ENCODE results near the gene ZNF544.

ZNF544 gene

DNA sequence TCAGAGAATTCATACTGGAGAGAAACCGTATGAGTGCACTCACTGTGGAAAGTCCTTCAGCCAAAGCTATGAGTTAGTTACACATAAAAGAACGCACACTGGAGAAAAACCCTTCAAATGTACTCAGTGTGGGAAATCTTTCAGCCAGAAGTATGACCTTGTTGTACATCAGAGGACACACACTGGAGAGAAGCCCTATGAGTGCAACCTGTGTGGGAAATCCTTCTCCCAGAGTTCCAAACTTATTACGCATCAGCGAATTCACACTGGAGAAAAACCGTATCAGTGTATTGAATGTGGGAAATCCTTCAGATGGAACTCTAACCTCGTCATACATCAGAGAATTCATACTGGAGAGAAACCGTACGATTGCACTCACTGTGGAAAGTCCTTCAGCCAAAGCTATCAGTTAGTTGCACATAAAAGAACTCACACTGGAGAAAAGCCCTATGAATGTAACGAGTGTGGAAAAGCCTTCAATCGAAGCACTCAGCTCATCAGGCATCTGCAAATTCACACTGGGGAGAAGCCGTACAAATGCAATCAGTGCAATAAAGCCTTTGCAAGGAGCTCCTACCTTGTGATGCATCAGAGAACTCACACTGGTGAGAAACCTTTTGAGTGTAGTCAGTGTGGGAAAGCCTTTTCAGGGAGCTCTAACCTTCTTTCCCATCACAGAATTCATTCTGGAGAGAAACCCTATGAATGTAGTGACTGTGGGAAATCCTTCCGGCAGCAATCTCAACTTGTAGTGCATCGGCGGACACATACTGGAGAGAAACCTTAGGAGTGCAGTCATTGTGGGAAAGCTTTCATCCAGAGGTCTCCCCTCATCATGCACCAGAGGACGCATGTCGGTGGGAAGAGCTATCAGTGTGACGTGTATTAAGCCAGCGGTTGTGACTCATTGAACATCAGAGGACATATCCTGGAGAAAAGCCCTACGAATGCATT lies 33.5 kb downstream of the ZNF544 start:
- ATAC-seq: no peak
- no peak for TF ChIP-seq PPARA (CRISPR knock-in tag; IDR thresholded peaks at IDR 0.05; ENCODE audit: borderline replicate concordance)
- TF ChIP-seq CSDC2 (CRISPR knock-in tag; IDR thresholded peaks at IDR 0.05): no peak
- no peak for TF ChIP-seq ESRRG (CRISPR knock-in tag; IDR thresholded peaks at IDR 0.05)

DNA sequence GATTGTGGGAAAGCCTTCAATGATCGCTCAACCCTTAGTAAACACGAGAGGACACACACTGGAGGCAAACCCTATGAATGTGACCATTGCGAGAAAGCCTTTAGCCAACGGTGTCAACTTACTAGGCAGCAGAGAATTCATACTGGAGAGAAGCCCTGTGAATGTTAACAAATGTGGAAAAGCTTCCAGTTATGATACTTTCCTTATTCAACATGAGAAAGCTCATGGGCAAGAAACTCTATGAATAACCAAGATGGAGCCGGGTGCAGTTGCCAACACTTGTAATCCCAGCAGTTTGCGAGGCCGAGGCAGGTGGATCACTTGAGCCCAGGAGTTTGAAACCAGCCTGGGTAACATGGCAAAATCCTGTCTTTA lies 34.2 kb downstream of the ZNF544 start:
- ATAC-seq: no peak
- TF ChIP-seq ISL1 (CRISPR knock-in tag; IDR thresholded peaks at IDR 0.05) (no peak), GLIS3 (CRISPR knock-in tag; IDR thresholded peaks at IDR 0.05) (no peak), ARNTL (CRISPR knock-in tag; IDR thresholded peaks at IDR 0.05; ENCODE audit: borderline replicate concordance, low read depth) (no peak), TOX (CRISPR knock-in tag; IDR thresholded peaks at IDR 0.05; ENCODE audit: borderline replicate concordance) (no peak), SNAI2 (CRISPR knock-in tag; IDR thresholded peaks at IDR 0.05) (no peak), PPARA (CRISPR knock-in tag; IDR thresholded peaks at IDR 0.05; ENCODE audit: borderline replicate concordance) (no peak), ZNF70 (CRISPR knock-in tag; IDR thresholded peaks at IDR 0.05) (no peak), ZFP3 (CRISPR knock-in tag; IDR thresholded peaks at IDR 0.05) (no peak), ZFP30 (CRISPR knock-in tag; IDR thresholded peaks at IDR 0.05) (no peak)
- TF ChIP-seq, protein P1, sequence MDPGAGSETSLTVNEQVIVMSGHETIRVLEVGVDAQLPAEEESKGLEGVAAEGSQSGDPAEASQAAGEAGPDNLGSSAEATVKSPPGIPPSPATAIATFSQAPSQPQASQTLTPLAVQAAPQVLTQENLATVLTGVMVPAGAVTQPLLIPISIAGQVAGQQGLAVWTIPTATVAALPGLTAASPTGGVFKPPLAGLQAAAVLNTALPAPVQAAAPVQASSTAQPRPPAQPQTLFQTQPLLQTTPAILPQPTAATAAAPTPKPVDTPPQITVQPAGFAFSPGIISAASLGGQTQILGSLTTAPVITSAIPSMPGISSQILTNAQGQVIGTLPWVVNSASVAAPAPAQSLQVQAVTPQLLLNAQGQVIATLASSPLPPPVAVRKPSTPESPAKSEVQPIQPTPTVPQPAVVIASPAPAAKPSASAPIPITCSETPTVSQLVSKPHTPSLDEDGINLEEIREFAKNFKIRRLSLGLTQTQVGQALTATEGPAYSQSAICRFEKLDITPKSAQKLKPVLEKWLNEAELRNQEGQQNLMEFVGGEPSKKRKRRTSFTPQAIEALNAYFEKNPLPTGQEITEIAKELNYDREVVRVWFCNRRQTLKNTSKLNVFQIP (CRISPR knock-in tag; IDR thresholded peaks at IDR 0.05; ENCODE audit: borderline replicate concordance, low read depth): no peak

DNA sequence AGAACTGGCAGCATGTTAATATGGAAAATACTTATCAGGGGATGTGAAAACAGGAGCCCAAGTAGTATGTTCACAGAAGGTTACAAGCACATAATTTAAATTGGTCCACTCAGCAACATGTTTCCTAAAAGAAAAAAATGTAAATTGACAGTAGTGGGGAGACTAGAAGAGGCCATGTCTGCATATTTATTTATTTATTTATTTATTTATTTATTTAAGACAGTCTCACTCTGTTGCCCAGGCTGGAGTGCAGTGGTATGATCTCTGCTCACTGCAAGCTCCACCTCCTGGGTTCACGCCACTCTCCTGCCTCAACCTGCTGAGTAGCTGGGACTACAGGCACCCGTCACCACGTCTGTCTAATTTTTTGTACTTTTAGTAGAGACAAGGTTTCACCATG lies 36.4 kb downstream of the ZNF544 start:
- TF ChIP-seq SNAI2 (CRISPR knock-in tag; IDR thresholded peaks at IDR 0.05) (no peak), PPARA (CRISPR knock-in tag; IDR thresholded peaks at IDR 0.05; ENCODE audit: borderline replicate concordance) (no peak), ZFP30 (CRISPR knock-in tag; IDR thresholded peaks at IDR 0.05) (no peak), ZNF70 (CRISPR knock-in tag; IDR thresholded peaks at IDR 0.05) (no peak), ZNF8 (CRISPR knock-in tag; IDR thresholded peaks at IDR 0.05) (no peak), GLIS3 (CRISPR knock-in tag; IDR thresholded peaks at IDR 0.05) (no peak), ISL1 (CRISPR knock-in tag; IDR thresholded peaks at IDR 0.05) (no peak), ESRRG (CRISPR knock-in tag; IDR thresholded peaks at IDR 0.05) (no peak)
- no peak for ATAC-seq

DNA sequence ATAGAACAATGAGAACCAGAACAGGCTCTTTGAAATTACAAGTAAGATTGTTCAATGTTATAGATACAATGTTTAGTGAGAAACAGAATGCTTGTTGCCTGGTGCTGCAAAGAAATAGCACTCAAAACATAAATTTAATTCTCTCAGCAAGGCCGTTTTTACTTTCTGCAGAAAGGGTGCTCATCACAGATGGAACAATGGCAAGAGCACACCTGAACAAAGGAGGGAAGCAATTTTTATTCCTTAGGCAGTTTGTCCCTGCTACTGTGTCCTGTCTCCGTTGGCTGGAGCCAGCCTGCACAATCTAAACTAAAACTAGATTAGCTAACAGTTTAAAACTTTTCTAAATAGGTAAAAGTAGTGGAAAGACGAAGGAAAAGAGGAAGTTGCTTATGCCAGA lies 39.6 kb downstream of the ZNF544 start:
- no peak for ATAC-seq
- TF ChIP-seq PPARA (CRISPR knock-in tag; IDR thresholded peaks at IDR 0.05; ENCODE audit: borderline replicate concordance): no peak
- TF ChIP-seq TOX (CRISPR knock-in tag; IDR thresholded peaks at IDR 0.05; ENCODE audit: borderline replicate concordance): no peak
- no peak for TF ChIP-seq ZFP30 (CRISPR knock-in tag; IDR thresholded peaks at IDR 0.05)
- TF ChIP-seq ZC3H10 (CRISPR knock-in tag; IDR thresholded peaks at IDR 0.05): no peak
- TF ChIP-seq, protein P1 (CRISPR knock-in tag; IDR thresholded peaks at IDR 0.05; ENCODE audit: borderline replicate concordance, low read depth): no peak
- TF ChIP-seq OSR1 (CRISPR knock-in tag; IDR thresholded peaks at IDR 0.05): no peak
- TF ChIP-seq SNAI2 (CRISPR knock-in tag; IDR thresholded peaks at IDR 0.05): no peak
- no peak for TF ChIP-seq CSDC2 (CRISPR knock-in tag; IDR thresholded peaks at IDR 0.05)
- TF ChIP-seq, protein P2, sequence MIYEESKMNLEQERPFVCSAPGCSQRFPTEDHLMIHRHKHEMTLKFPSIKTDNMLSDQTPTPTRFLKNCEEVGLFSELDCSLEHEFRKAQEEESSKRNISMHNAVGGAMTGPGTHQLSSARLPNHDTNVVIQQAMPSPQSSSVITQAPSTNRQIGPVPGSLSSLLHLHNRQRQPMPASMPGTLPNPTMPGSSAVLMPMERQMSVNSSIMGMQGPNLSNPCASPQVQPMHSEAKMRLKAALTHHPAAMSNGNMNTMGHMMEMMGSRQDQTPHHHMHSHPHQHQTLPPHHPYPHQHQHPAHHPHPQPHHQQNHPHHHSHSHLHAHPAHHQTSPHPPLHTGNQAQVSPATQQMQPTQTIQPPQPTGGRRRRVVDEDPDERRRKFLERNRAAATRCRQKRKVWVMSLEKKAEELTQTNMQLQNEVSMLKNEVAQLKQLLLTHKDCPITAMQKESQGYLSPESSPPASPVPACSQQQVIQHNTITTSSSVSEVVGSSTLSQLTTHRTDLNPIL (CRISPR knock-in tag; IDR thresholded peaks at IDR 0.05; ENCODE audit: low read depth): no peak
- TF ChIP-seq ZNF8 (CRISPR knock-in tag; IDR thresholded peaks at IDR 0.05): no peak
- no peak for TF ChIP-seq ESRRG (CRISPR knock-in tag; IDR thresholded peaks at IDR 0.05)
- TF ChIP-seq, protein P3, sequence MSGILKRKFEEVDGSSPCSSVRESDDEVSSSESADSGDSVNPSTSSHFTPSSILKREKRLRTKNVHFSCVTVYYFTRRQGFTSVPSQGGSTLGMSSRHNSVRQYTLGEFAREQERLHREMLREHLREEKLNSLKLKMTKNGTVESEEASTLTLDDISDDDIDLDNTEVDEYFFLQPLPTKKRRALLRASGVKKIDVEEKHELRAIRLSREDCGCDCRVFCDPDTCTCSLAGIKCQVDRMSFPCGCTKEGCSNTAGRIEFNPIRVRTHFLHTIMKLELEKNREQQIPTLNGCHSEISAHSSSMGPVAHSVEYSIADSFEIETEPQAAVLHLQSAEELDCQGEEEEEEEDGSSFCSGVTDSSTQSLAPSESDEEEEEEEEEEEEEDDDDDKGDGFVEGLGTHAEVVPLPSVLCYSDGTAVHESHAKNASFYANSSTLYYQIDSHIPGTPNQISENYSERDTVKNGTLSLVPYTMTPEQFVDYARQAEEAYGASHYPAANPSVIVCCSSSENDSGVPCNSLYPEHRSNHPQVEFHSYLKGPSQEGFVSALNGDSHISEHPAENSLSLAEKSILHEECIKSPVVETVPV (CRISPR knock-in tag; IDR thresholded peaks at IDR 0.05): no peak
- no peak for TF ChIP-seq ISL1 (CRISPR knock-in tag; IDR thresholded peaks at IDR 0.05)
- no peak for TF ChIP-seq GLIS3 (CRISPR knock-in tag; IDR thresholded peaks at IDR 0.05)
- TF ChIP-seq, protein P4, sequence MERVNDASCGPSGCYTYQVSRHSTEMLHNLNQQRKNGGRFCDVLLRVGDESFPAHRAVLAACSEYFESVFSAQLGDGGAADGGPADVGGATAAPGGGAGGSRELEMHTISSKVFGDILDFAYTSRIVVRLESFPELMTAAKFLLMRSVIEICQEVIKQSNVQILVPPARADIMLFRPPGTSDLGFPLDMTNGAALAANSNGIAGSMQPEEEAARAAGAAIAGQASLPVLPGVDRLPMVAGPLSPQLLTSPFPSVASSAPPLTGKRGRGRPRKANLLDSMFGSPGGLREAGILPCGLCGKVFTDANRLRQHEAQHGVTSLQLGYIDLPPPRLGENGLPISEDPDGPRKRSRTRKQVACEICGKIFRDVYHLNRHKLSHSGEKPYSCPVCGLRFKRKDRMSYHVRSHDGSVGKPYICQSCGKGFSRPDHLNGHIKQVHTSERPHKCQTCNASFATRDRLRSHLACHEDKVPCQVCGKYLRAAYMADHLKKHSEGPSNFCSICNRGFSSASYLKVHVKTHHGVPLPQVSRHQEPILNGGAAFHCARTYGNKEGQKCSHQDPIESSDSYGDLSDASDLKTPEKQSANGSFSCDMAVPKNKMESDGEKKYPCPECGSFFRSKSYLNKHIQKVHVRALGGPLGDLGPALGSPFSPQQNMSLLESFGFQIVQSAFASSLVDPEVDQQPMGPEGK (CRISPR knock-in tag; IDR thresholded peaks at IDR 0.05; ENCODE audit: borderline replicate concordance): no peak
- no peak for TF ChIP-seq ZFP3 (CRISPR knock-in tag; IDR thresholded peaks at IDR 0.05)
- TF ChIP-seq ARNTL (CRISPR knock-in tag; IDR thresholded peaks at IDR 0.05; ENCODE audit: borderline replicate concordance, low read depth): no peak

Measured in SK-N-SH treated with all-trans-retinoic acid at 6 μM for 48 hours (cell line).